ENCODE measurements around the gene MEIS2.

DNA sequence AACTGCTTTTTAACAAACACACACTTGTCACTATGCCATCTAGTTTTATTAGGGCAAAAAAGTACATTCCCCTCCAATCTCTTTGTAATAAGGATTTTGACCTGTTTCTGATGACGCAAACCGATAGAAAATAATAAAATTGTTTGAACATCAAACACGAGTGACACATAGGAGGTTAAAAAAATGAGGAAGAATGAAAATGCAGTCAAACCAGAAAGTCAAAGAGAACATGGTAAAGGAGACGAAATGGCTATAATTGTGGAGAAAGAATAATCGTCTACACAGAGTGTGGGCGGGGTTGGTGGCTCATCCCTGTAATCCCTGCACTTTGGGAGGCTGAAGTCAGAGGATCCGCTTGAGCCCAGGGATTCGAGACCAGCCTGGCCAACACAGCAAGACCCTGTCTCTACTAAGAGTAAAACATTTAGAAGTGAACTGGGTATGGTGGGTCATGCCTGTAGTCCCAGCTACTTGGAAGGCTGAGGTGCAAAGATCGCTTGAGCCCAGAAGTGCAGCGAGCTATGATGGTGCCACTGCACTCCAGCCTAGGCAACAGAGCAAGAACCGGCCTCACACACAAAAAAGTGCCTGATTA, 83.2 kb downstream of the MEIS2 start:
- TF ChIP-seq EZH2 (IDR thresholded peaks at IDR 0.05; ENCODE audit: borderline replicate concordance, low read length) = no peak
- TF ChIP-seq, protein P1, sequence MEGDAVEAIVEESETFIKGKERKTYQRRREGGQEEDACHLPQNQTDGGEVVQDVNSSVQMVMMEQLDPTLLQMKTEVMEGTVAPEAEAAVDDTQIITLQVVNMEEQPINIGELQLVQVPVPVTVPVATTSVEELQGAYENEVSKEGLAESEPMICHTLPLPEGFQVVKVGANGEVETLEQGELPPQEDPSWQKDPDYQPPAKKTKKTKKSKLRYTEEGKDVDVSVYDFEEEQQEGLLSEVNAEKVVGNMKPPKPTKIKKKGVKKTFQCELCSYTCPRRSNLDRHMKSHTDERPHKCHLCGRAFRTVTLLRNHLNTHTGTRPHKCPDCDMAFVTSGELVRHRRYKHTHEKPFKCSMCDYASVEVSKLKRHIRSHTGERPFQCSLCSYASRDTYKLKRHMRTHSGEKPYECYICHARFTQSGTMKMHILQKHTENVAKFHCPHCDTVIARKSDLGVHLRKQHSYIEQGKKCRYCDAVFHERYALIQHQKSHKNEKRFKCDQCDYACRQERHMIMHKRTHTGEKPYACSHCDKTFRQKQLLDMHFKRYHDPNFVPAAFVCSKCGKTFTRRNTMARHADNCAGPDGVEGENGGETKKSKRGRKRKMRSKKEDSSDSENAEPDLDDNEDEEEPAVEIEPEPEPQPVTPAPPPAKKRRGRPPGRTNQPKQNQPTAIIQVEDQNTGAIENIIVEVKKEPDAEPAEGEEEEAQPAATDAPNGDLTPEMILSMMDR (IDR thresholded peaks at IDR 0.05; ENCODE audit: low read length) = no peak

Data from OCI-LY1 (cell line).